ENCODE data around the gene KLF13. TPM values are rescaled to one million over a fixed set of nuclear protein-coding genes. Genes with fewer than 3 reads are reported as not detected.

KLF13 gene
- total RNA-seq, 1 donor from 2014 or later: 129 TPM

- Mint-ChIP-seq H3K4me3 (no peak overlapping the region), H3K27ac (peak overlapping the region; percentile 63), H3K4me1 (ENCODE audit: low read depth) (peaks cover 51% of the 10 kb centered on the region), H3K36me3 (ENCODE audit: low read depth) (peaks cover 36% of the 10 kb centered on the region), H3K27me3 (ENCODE audit: insufficient read depth) (no peaks in the 10 kb centered on the region), H3K9me3 (no peaks in the 10 kb centered on the region)
- intact Hi-C loops (cut with micrococcal nuclease): no loop called here
- DNase-seq (ENCODE audit: low spot score): no peak
These were observed 46.6 kb downstream of the KLF13 start for GRCh38 chr15:31373096-31373865.

- no peak overlapping the region for H3K4me3 Mint-ChIP-seq
- no peaks in the 10 kb centered on the region for H3K27me3 Mint-ChIP-seq (ENCODE audit: insufficient read depth)
- H3K36me3 Mint-ChIP-seq (ENCODE audit: low read depth): peaks cover 39% of the 10 kb centered on the region
- DNase-seq (ENCODE audit: low spot score): no peak
- H3K9me3 Mint-ChIP-seq: no peaks in the 10 kb centered on the region
- H3K4me1 Mint-ChIP-seq (ENCODE audit: low read depth): peaks cover 52% of the 10 kb centered on the region
- H3K27ac Mint-ChIP-seq: no peak overlapping the region
- intact Hi-C loops (cut with micrococcal nuclease): no loop called here
These were observed 47.3 kb downstream of the KLF13 start for GRCh38 chr15:31373970-31374369.

- intact Hi-C loops (cut with micrococcal nuclease): no loop called here
- H3K27ac Mint-ChIP-seq: no peak overlapping the region
These were observed 47.9 kb downstream of the KLF13 start for GRCh38 chr15:31374489-31374888.

GRCh38 chr15:31374986-31375385 is 48.4 kb downstream of the KLF13 start:
- H3K27me3 Mint-ChIP-seq (ENCODE audit: insufficient read depth): no peaks in the 10 kb centered on the region
- H3K4me3 Mint-ChIP-seq: no peak overlapping the region
- H3K27ac Mint-ChIP-seq: no peak overlapping the region
- peaks cover 43% of the 10 kb centered on the region for H3K4me1 Mint-ChIP-seq (ENCODE audit: low read depth)
- no peaks in the 10 kb centered on the region for H3K9me3 Mint-ChIP-seq
- intact Hi-C loops (cut with micrococcal nuclease): no loop called here
- H3K36me3 Mint-ChIP-seq (ENCODE audit: low read depth): peaks cover 40% of the 10 kb centered on the region
- no peak for DNase-seq (ENCODE audit: low spot score)

More at GRCh38 chr15:31374489-31374888, 47.9 kb downstream of the KLF13 start:
- H3K4me1 Mint-ChIP-seq (ENCODE audit: low read depth): peaks cover 48% of the 10 kb centered on the region
- no peaks in the 10 kb centered on the region for H3K9me3 Mint-ChIP-seq
- DNase-seq (ENCODE audit: low spot score): no peak
- no peaks in the 10 kb centered on the region for H3K27me3 Mint-ChIP-seq (ENCODE audit: insufficient read depth)
- H3K4me3 Mint-ChIP-seq: no peak overlapping the region
- H3K36me3 Mint-ChIP-seq (ENCODE audit: low read depth): peaks cover 40% of the 10 kb centered on the region

- Mint-ChIP-seq H3K27ac (no peak overlapping the region), H3K36me3 (ENCODE audit: low read depth) (peaks cover 41% of the 10 kb centered on the region)
- intact Hi-C loops (cut with micrococcal nuclease): no loop called here
These were observed 49.1 kb downstream of the KLF13 start for GRCh38 chr15:31375772-31376171.

GRCh38 chr15:31376511-31376910 is 49.9 kb downstream of the KLF13 start:
- H3K36me3 Mint-ChIP-seq (ENCODE audit: low read depth): peaks cover 45% of the 10 kb centered on the region

More at GRCh38 chr15:31375772-31376171, 49.1 kb downstream of the KLF13 start:
- Mint-ChIP-seq H3K9me3 (no peaks in the 10 kb centered on the region), H3K4me3 (no peak overlapping the region), H3K27me3 (ENCODE audit: insufficient read depth) (no peaks in the 10 kb centered on the region), H3K4me1 (ENCODE audit: low read depth) (peaks cover 35% of the 10 kb centered on the region)
- no peak for DNase-seq (ENCODE audit: low spot score)

GRCh38 chr15:31377030-31377429 is 50.4 kb downstream of the KLF13 start:
- Mint-ChIP-seq H3K27ac (no peak overlapping the region), H3K4me1 (ENCODE audit: low read depth) (peaks cover 30% of the 10 kb centered on the region), H3K9me3 (no peaks in the 10 kb centered on the region), H3K36me3 (ENCODE audit: low read depth) (peaks cover 48% of the 10 kb centered on the region), H3K4me3 (no peak overlapping the region), H3K27me3 (ENCODE audit: insufficient read depth) (no peaks in the 10 kb centered on the region)
- DNase-seq (ENCODE audit: low spot score): no peak
- intact Hi-C loops (cut with micrococcal nuclease): no loop called here

More at GRCh38 chr15:31376511-31376910, 49.9 kb downstream of the KLF13 start:
- H3K27ac Mint-ChIP-seq: peak overlapping the region; percentile 40
- no peaks in the 10 kb centered on the region for H3K9me3 Mint-ChIP-seq
- no peaks in the 10 kb centered on the region for H3K27me3 Mint-ChIP-seq (ENCODE audit: insufficient read depth)
- peaks cover 30% of the 10 kb centered on the region for H3K4me1 Mint-ChIP-seq (ENCODE audit: low read depth)
- DNase-seq (ENCODE audit: low spot score): no peak
- intact Hi-C loops (cut with micrococcal nuclease): no loop called here
- H3K4me3 Mint-ChIP-seq: no peak overlapping the region

GRCh38 chr15:31378363-31378903 is 51.8 kb downstream of the KLF13 start:
- H3K27ac Mint-ChIP-seq: peak overlapping the region; percentile 49
- peaks cover 38% of the 10 kb centered on the region for H3K4me1 Mint-ChIP-seq (ENCODE audit: low read depth)
- no peaks in the 10 kb centered on the region for H3K27me3 Mint-ChIP-seq (ENCODE audit: insufficient read depth)
- H3K9me3 Mint-ChIP-seq: no peaks in the 10 kb centered on the region
- DNase-seq (ENCODE audit: low spot score): no peak
- intact Hi-C loops (cut with micrococcal nuclease): no loop called here
- H3K4me3 Mint-ChIP-seq: no peak overlapping the region
- peaks cover 44% of the 10 kb centered on the region for H3K36me3 Mint-ChIP-seq (ENCODE audit: low read depth)

- intact Hi-C loops (cut with micrococcal nuclease): no loop called here
- Mint-ChIP-seq H3K9me3 (no peaks in the 10 kb centered on the region), H3K4me3 (no peak overlapping the region), H3K27ac (peak overlapping the region; percentile 49), H3K27me3 (ENCODE audit: insufficient read depth) (no peaks in the 10 kb centered on the region), H3K36me3 (ENCODE audit: low read depth) (peaks cover 42% of the 10 kb centered on the region), H3K4me1 (ENCODE audit: low read depth) (peaks cover 38% of the 10 kb centered on the region)
- no peak for DNase-seq (ENCODE audit: low spot score)
These were observed 52.4 kb downstream of the KLF13 start for GRCh38 chr15:31379042-31379441.

- peaks cover 42% of the 10 kb centered on the region for H3K36me3 Mint-ChIP-seq (ENCODE audit: low read depth)
- no peak overlapping the region for H3K4me3 Mint-ChIP-seq
- no peak overlapping the region for H3K27ac Mint-ChIP-seq
- H3K9me3 Mint-ChIP-seq: no peaks in the 10 kb centered on the region
- intact Hi-C loops (cut with micrococcal nuclease): no loop called here
- peaks cover 40% of the 10 kb centered on the region for H3K4me1 Mint-ChIP-seq (ENCODE audit: low read depth)
- H3K27me3 Mint-ChIP-seq (ENCODE audit: insufficient read depth): no peaks in the 10 kb centered on the region
- no peak for DNase-seq (ENCODE audit: low spot score)
These were observed 52.9 kb downstream of the KLF13 start for GRCh38 chr15:31379577-31379976.

- Mint-ChIP-seq H3K4me1 (ENCODE audit: low read depth) (peaks cover 46% of the 10 kb centered on the region), H3K27ac (no peak overlapping the region), H3K9me3 (no peaks in the 10 kb centered on the region), H3K36me3 (ENCODE audit: low read depth) (peaks cover 35% of the 10 kb centered on the region), H3K27me3 (ENCODE audit: insufficient read depth) (no peaks in the 10 kb centered on the region), H3K4me3 (no peak overlapping the region)
- intact Hi-C loops (cut with micrococcal nuclease): no loop called here
- DNase-seq (ENCODE audit: low spot score): no peak
These were observed 55.4 kb downstream of the KLF13 start for GRCh38 chr15:31381801-31382712.

GRCh38 chr15:31382713-31383045 is 56.0 kb downstream of the KLF13 start:
- Mint-ChIP-seq H3K27ac (peak overlapping the region; percentile 6), H3K36me3 (ENCODE audit: low read depth) (peaks cover 37% of the 10 kb centered on the region), H3K4me3 (no peak overlapping the region), H3K27me3 (ENCODE audit: insufficient read depth) (no peaks in the 10 kb centered on the region), H3K4me1 (ENCODE audit: low read depth) (peaks cover 52% of the 10 kb centered on the region), H3K9me3 (no peaks in the 10 kb centered on the region)
- intact Hi-C loops (cut with micrococcal nuclease): no loop called here
- DNase-seq (ENCODE audit: low spot score): no peak

GRCh38 chr15:31383139-31383538 is 56.5 kb downstream of the KLF13 start:
- H3K27me3 Mint-ChIP-seq (ENCODE audit: insufficient read depth): no peaks in the 10 kb centered on the region
- no peak for DNase-seq (ENCODE audit: low spot score)
- intact Hi-C loops (cut with micrococcal nuclease): no loop called here
- H3K4me1 Mint-ChIP-seq (ENCODE audit: low read depth): peaks cover 54% of the 10 kb centered on the region
- H3K4me3 Mint-ChIP-seq: no peak overlapping the region
- peak overlapping the region; percentile 42 for H3K27ac Mint-ChIP-seq
- peaks cover 37% of the 10 kb centered on the region for H3K36me3 Mint-ChIP-seq (ENCODE audit: low read depth)
- H3K9me3 Mint-ChIP-seq: no peaks in the 10 kb centered on the region
